HG03175 (cell line): Measurements from ENCODE around the gene SEC11A.

Source experiments
- ATAC-seq: cut with Tn5 transposase; IDR thresholded peaks from one replicate; pipeline ENCODE4 v1.9.1; 2021; ENCODE audit warnings: mild to moderate bottlenecking, moderate library complexity; ENCODE audit not compliant: unreplicated experiment

SEC11A gene

GRCh38 chr15:84740691-84741090, 24.8 kb upstream of the SEC11A start:
- no peak for ATAC-seq

GRCh38 chr15:84737005-84737404, 21.1 kb upstream of the SEC11A start:
- no peak for ATAC-seq

GRCh38 chr15:84736375-84736774, 20.4 kb upstream of the SEC11A start:
- ATAC-seq: peak; percentile 63

GRCh38 chr15:84735480-84736061, 19.6 kb upstream of the SEC11A start:
- ATAC-seq: peak; percentile 49

- ATAC-seq: peak; percentile 61
Observed at GRCh38 chr15:84734794-84735479, 19.0 kb upstream of the SEC11A start.

GRCh38 chr15:84731774-84732173, 15.8 kb upstream of the SEC11A start:
- ATAC-seq: no peak

GRCh38 chr15:84727429-84727828, 11.5 kb upstream of the SEC11A start:
- no peak for ATAC-seq

GRCh38 chr15:84725001-84725491, 9.1 kb upstream of the SEC11A start:
- ATAC-seq: peak; percentile 75

- ATAC-seq: no peak
Observed at GRCh38 chr15:84722628-84723027, 6.7 kb upstream of the SEC11A start.

- ATAC-seq: no peak
Observed at GRCh38 chr15:84721371-84721770, 5.4 kb upstream of the SEC11A start.

- ATAC-seq: peak; percentile 9
Observed at GRCh38 chr15:84715441-84716035, 401 bp downstream of the SEC11A start.

- ATAC-seq: no peak
Observed at GRCh38 chr15:84714821-84715220, 1.1 kb downstream of the SEC11A start.

- no peak for ATAC-seq
Observed at GRCh38 chr15:84714372-84714771, 1.6 kb downstream of the SEC11A start.

GRCh38 chr15:84703808-84704207, 12.1 kb downstream of the SEC11A start:
- no peak for ATAC-seq

- ATAC-seq: no peak
Observed at GRCh38 chr15:84702961-84703482, 12.9 kb downstream of the SEC11A start.

GRCh38 chr15:84699538-84700191, 16.3 kb downstream of the SEC11A start:
- no peak for ATAC-seq

- ATAC-seq: no peak
Observed at GRCh38 chr15:84697236-84697990, 18.5 kb downstream of the SEC11A start.

GRCh38 chr15:84696757-84697156, 19.2 kb downstream of the SEC11A start:
- no peak for ATAC-seq

- ATAC-seq: no peak
Observed at GRCh38 chr15:84690342-84690741, 25.6 kb downstream of the SEC11A start.

- ATAC-seq: no peak
Observed at GRCh38 chr15:84689858-84690257, 26.1 kb downstream of the SEC11A start.

- ATAC-seq: peak; percentile 48
Observed at GRCh38 chr15:84686446-84686845, 29.5 kb downstream of the SEC11A start.
